HK-2 (cell line): ENCODE data around the gene WDR18.

Source experiments
- DNase-seq: peaks from one replicate; pipeline ENCODE4 v3.0.0-alpha.2; 2018; ENCODE audit not compliant: unreplicated experiment

Gene WDR18

DNA sequence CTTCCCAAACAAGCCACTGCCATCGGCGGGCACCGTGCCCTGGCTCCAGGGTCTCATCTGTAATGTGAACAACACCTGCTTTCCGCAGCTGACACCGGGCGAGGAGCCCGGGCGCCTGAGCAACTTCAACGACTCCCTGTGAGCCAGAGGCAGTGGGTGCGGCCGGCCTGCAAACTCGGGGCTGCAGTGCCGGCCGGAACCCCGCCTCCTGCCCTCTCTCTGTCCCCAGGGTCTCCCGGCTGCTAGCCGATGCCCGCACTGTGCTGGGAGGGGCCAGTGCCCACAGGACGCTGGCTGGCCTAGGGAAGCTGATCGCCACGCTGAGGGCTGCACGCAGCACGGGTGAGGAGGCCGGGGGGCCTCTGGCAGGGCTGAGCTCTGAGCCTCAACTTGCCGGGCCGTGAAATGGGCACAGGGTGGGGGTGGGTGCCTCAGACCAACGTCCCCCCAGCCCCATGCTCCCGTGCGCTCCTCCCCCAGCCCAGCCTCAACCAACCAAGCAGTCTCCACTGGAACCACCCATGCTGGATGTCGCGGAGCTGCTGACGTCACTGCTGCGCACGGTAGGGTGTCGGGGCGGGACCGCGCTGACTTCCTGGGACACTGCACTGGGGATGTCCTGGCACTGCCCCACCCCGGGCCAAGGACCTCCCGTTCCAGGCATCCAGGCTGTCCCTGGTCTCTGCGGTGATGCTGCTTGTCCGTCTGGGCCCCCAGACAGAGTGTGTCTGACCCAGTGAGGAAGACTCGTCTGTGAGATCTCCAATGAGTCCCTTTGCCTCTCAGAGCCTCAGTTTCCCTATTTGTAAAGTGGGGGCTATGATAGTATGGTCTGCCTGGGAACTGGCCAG is 57.9 kb downstream of the WDR18 start:
- no peak for DNase-seq

DNA sequence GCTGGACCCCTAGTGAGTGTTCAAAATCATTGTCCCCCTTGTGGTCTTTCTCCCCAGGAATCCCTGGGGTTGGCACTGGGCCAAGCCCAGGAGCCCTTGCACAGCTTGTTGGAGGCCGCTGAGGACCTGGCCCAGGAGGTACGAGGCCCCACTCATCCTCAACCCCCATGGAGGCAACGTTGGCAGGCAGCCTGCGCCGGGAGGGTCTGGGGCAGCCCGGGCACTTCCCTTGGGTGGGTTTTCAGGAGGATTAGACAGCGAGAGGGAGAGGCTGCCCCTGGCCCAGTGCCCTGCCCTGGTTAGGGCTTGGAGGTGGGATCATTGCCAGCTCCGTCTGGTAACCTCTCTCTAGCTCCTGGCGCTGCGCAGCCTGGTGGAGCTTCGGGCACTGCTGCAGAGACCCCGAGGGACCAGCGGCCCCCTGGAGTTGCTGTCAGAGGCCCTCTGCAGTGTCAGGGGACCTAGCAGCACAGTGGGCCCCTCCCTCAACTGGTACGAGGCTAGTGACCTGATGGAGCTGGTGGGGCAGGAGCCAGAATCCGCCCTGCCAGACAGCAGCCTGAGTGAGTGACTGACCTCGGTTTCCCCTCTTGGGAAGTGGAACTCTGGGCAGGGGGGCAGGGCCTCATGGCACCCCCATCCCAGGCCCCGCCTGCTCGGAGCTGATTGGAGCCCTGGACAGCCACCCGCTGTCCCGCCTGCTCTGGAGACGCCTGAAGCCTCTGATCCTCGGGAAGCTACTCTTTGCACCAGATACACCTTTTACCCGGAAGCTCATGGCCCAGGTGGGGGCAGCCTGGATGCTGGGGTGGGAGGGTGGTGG is 58.8 kb downstream of the WDR18 start:
- no peak for DNase-seq
